HepG2 (cell line): ENCODE measurements around the gene MAPK1. TPM values are rescaled to one million over a fixed set of nuclear protein-coding genes. Genes with fewer than 3 reads are reported as not detected.

ENCODE experiments used
- AHDC1 ChIP-seq: sonication (generic); formaldehyde crosslinking; IDR thresholded peaks from 2 replicates; pipeline ENCODE4 v1.5.1; 2020; ENCODE audit warnings: mild to moderate bottlenecking, missing genetic modification reagents, borderline replicate concordance
- ATF2 ChIP-seq: sonication (generic); formaldehyde crosslinking; IDR thresholded peaks from 2 replicates; pipeline ENCODE4 v1.4.0; 2020; ENCODE audit warnings: missing genetic modification reagents
- FOXA3 ChIP-seq: IDR thresholded peaks from 2 replicates; pipeline ENCODE4 v1.6.1; 2016; ENCODE audit warnings: missing genetic modification reagents, missing compliant biosample characterization
- HOXA3 ChIP-seq: sonication (generic); formaldehyde crosslinking; IDR thresholded peaks from 2 replicates; pipeline ENCODE4 v1.5.0; 2020; ENCODE audit warnings: missing genetic modification reagents
- JARID2 ChIP-seq: sonication (generic); formaldehyde crosslinking; IDR thresholded peaks from 2 replicates; pipeline ENCODE4 v1.8.1; 2023; ENCODE audit warnings: missing genetic modification reagents, inconsistent platforms; ENCODE audit not compliant: insufficient replicate concordance
- KLF9 ChIP-seq: IDR thresholded peaks from 2 replicates; pipeline ENCODE4 v1.6.1; 2016; ENCODE audit warnings: low read depth
- LBX2 ChIP-seq: sonication (generic); formaldehyde crosslinking; IDR thresholded peaks from 2 replicates; pipeline ENCODE4 v1.5.0; 2020; ENCODE audit warnings: missing genetic modification reagents, mild to moderate bottlenecking, borderline replicate concordance
- MTF2 ChIP-seq: sonication (generic); formaldehyde crosslinking; IDR thresholded peaks from 2 replicates; pipeline ENCODE4 v1.5.0; 2020; ENCODE audit warnings: missing genetic modification reagents, borderline replicate concordance
- MYC ChIP-seq: sonication (generic); formaldehyde crosslinking; IDR thresholded peaks from 2 replicates; pipeline ENCODE4 v1.9.0; 2021; ENCODE audit warnings: missing genetic modification reagents, borderline replicate concordance
- NCOA1 ChIP-seq: sonication (generic); formaldehyde crosslinking; IDR thresholded peaks from 2 replicates; pipeline ENCODE4 v1.9.0; 2021; ENCODE audit warnings: missing genetic modification reagents
- NFYB ChIP-seq: sonication (generic); formaldehyde crosslinking; IDR thresholded peaks from 2 replicates; pipeline ENCODE4 v1.4.0; 2020; ENCODE audit warnings: missing genetic modification reagents
- PCBP2 ChIP-seq: fragments of 200-400 bp; formaldehyde crosslinking; optimal IDR thresholded peaks from 2 replicates; pipeline ENCODE3; 2018; ENCODE audit warnings: low read length, low read depth; ENCODE audit not compliant: poor library complexity, severe bottlenecking
- RCOR2 ChIP-seq: IDR thresholded peaks from 2 replicates; pipeline ENCODE4 v1.6.1; 2016; ENCODE audit warnings: missing biosample characterization, missing genetic modification reagents
- RFXAP ChIP-seq: sonication (generic); formaldehyde crosslinking; IDR thresholded peaks from 2 replicates; pipeline ENCODE4 v1.4.0; 2020; ENCODE audit warnings: missing genetic modification reagents, borderline replicate concordance
- RXRB ChIP-seq: IDR thresholded peaks from 2 replicates; pipeline ENCODE4 v1.6.1; 2016; ENCODE audit warnings: borderline replicate concordance, missing genetic modification reagents, missing compliant biosample characterization
- SOX5 ChIP-seq: IDR thresholded peaks from 2 replicates; pipeline ENCODE4 v1.6.1; 2016; ENCODE audit warnings: borderline replicate concordance
- SP5 ChIP-seq: IDR thresholded peaks from 2 replicates; pipeline ENCODE4 v1.6.1; 2016; ENCODE audit warnings: low read depth, borderline replicate concordance
- TCF7 ChIP-seq: sonication (generic); IDR thresholded peaks from 2 replicates; pipeline ENCODE4 v1.6.1; 2016; ENCODE audit warnings: antibody characterized with exemption, low read depth
- ZMYM4 ChIP-seq: sonication (generic); formaldehyde crosslinking; IDR thresholded peaks from 2 replicates; pipeline ENCODE4 v1.8.1; 2023; ENCODE audit warnings: mild to moderate bottlenecking, missing genetic modification reagents
- ZNF263 ChIP-seq: sonication (generic); formaldehyde crosslinking; IDR thresholded peaks from 2 replicates; pipeline ENCODE4 v1.4.0; 2020; ENCODE audit warnings: missing genetic modification reagents
- ZNF577 ChIP-seq: sonication (generic); formaldehyde crosslinking; IDR thresholded peaks from 2 replicates; pipeline ENCODE4 v1.4.0; 2020; ENCODE audit warnings: mild to moderate bottlenecking, low read depth, missing genetic modification reagents, borderline replicate concordance
- ZNF589 ChIP-seq: sonication (generic); formaldehyde crosslinking; conservative IDR thresholded peaks from 2 replicates; pipeline ENCODE4 v1.8.0; 2022; ENCODE audit warnings: mild to moderate bottlenecking, moderate library complexity, missing genetic modification reagents
- ZNF776 ChIP-seq: sonication (generic); formaldehyde crosslinking; IDR thresholded peaks from 2 replicates; pipeline ENCODE4 v1.4.0; 2020; ENCODE audit warnings: mild to moderate bottlenecking, missing genetic modification reagents
- polyA plus RNA-seq, 8 experiments: library from polyadenylated mRNA; depleted of rRNA in 3 of 8; stranded (reverse) in 7 of 8; unstranded in 1 of 8; fragments of >200 nt; fragmentation: Illumina TruSeq in 4 of 8; extraction: Trizol in 4 of 8; gene quantifications; 2 replicates each; pipeline versions ENCODE4 v1.2.1 to v1.2.3, GENCODE V29; 2011 to 2016; ENCODE audit warnings: low read depth in 4 of 8, missing spikeins in 1 of 8, mixed read lengths in 1 of 8; ENCODE audit not compliant: insufficient read depth in 1 of 8
- total RNA-seq, 5 experiments: library from RNA; depleted of rRNA; stranded (reverse); fragments of >200 nt; fragmentation: Illumina TruSeq; extraction: Trizol; gene quantifications; 2 replicates each; pipeline ENCODE4 v1.2.3, GENCODE V29; 2016; ENCODE audit warnings: low read depth in 1 of 5
- TF ChIP-seq, protein P1 (sequence below): sonication (generic); formaldehyde crosslinking; IDR thresholded peaks from 2 replicates; pipeline ENCODE4 v1.9.0; 2021; ENCODE audit warnings: missing genetic modification reagents, mild to moderate bottlenecking, borderline replicate concordance

The MAPK1 gene
- total and polyA plus RNA-seq, 2 of the 13 experiments (the other 11 are each of a cell fraction or from before 2014, with no cell fraction given), result 107 to 114 TPM

DNA sequence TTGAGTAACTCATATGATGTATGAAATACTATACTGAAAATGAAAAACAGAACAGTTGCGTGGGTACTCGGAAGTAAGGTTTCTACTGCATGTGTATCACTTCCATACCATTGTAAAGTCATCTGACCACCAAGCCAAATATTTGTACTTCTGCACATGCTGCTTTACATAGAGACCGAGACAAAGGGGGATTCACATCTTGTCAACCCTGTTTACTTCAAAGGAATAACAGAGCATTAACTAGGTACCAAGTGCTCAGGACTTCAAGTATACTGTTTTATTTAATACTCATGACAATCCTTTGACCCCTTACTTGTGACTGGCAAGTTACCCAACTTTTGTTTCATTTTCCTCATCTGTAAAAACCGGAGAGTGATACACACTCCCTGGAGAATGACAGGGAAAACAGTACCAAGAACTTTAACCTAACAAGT is 9.9 kb downstream of the MAPK1 start (continued):
- TF ChIP-seq AHDC1 (CRISPR knock-in tag) (peak; percentile 51; the same call in 1 of the 2 replicates), MYC (CRISPR knock-in tag) (no peak), RFXAP (CRISPR knock-in tag) (no peak), PCBP2 (no peak), NCOA1 (no peak), HOXA3 (CRISPR knock-in tag) (peak; percentile 47; the same call in 1 of the 2 replicates), ATF2 (CRISPR knock-in tag) (no peak), SOX5 (CRISPR knock-in tag) (peak; percentile 99), RXRB (CRISPR knock-in tag) (peak; percentile 74), FOXA3 (CRISPR knock-in tag) (peak; percentile 94), NFYB (CRISPR knock-in tag) (no peak), SP5 (CRISPR knock-in tag) (peak; percentile 30; the same call in 1 of the 2 replicates), RCOR2 (CRISPR knock-in tag) (peak; percentile 66; the same call in 1 of the 2 replicates), MTF2 (CRISPR knock-in tag) (no peak), TCF7 (peak; percentile 74), ZNF577 (CRISPR knock-in tag) (no peak), ZNF589 (no peak), ZNF263 (CRISPR knock-in tag) (no peak), ZNF776 (CRISPR knock-in tag) (no peak), KLF9 (CRISPR knock-in tag) (no peak), ZMYM4 (CRISPR knock-in tag) (no peak), JARID2 (CRISPR knock-in tag) (no peak), LBX2 (CRISPR knock-in tag) (no peak)
- TF ChIP-seq, protein P1, sequence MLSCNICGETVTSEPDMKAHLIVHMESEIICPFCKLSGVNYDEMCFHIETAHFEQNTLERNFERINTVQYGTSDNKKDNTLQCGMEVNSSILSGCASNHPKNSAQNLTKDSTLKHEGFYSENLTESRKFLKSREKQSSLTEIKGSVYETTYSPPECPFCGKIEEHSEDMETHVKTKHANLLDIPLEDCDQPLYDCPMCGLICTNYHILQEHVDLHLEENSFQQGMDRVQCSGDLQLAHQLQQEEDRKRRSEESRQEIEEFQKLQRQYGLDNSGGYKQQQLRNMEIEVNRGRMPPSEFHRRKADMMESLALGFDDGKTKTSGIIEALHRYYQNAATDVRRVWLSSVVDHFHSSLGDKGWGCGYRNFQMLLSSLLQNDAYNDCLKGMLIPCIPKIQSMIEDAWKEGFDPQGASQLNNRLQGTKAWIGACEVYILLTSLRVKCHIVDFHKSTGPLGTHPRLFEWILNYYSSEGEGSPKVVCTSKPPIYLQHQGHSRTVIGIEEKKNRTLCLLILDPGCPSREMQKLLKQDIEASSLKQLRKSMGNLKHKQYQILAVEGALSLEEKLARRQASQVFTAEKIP, result no peak
